ENCODE results near the gene KAT7. TPM values are rescaled to one million over a fixed set of nuclear protein-coding genes. Genes with fewer than 3 reads are reported as not detected.

Gene KAT7
- total RNA-seq, 1 experiment from 2014 or later: 90.6 TPM

GRCh38 chr17:49873466-49873865, 85.0 kb downstream of the KAT7 start:
- Mint-ChIP-seq H3K9me3 (ENCODE audit: low read depth, unreplicated experiment) (no peaks in the 10 kb centered on the region), H3K27ac (ENCODE audit: unreplicated experiment) (no peak overlapping the region), H3K4me1 (ENCODE audit: low read depth, unreplicated experiment) (no peaks in the 10 kb centered on the region), H3K4me3 (ENCODE audit: low read depth, unreplicated experiment) (no peak overlapping the region), H3K36me3 (ENCODE audit: insufficient read depth, unreplicated experiment) (peaks cover 5% of the 10 kb centered on the region), H3K27me3 (ENCODE audit: unreplicated experiment) (peaks cover 50% of the 10 kb centered on the region)
- CTCF ChIA-PET: interaction anchor here (0.6 to 0.8 kb wide), 2 partner anchors 128 to 309 kb away, joined by 3 read pairs; no protein-coding TSS in a partner anchor
- TF ChIP-seq, protein P1, sequence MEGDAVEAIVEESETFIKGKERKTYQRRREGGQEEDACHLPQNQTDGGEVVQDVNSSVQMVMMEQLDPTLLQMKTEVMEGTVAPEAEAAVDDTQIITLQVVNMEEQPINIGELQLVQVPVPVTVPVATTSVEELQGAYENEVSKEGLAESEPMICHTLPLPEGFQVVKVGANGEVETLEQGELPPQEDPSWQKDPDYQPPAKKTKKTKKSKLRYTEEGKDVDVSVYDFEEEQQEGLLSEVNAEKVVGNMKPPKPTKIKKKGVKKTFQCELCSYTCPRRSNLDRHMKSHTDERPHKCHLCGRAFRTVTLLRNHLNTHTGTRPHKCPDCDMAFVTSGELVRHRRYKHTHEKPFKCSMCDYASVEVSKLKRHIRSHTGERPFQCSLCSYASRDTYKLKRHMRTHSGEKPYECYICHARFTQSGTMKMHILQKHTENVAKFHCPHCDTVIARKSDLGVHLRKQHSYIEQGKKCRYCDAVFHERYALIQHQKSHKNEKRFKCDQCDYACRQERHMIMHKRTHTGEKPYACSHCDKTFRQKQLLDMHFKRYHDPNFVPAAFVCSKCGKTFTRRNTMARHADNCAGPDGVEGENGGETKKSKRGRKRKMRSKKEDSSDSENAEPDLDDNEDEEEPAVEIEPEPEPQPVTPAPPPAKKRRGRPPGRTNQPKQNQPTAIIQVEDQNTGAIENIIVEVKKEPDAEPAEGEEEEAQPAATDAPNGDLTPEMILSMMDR (IDR thresholded peaks at IDR 0.05; ENCODE audit: unreplicated experiment): no peak
- no TSS peak for BruUV-seq (replicated peaks)
- intact Hi-C loops (cut with micrococcal nuclease; ENCODE audit: unreplicated experiment): no loop called here
- DNase-seq: no peak

- H3K4me3 Mint-ChIP-seq (ENCODE audit: low read depth, unreplicated experiment): no peak overlapping the region
- no peak for DNase-seq
- CTCF ChIA-PET: interaction anchor here (0.6 to 0.8 kb wide), 2 partner anchors 127 to 309 kb away, joined by 3 read pairs; no protein-coding TSS in a partner anchor
- TF ChIP-seq, protein P1 (IDR thresholded peaks at IDR 0.05; ENCODE audit: unreplicated experiment): no peak
- H3K4me1 Mint-ChIP-seq (ENCODE audit: low read depth, unreplicated experiment): no peaks in the 10 kb centered on the region
- BruUV-seq (replicated peaks): no TSS peak
- peaks cover 46% of the 10 kb centered on the region for H3K27me3 Mint-ChIP-seq (ENCODE audit: unreplicated experiment)
- no peak overlapping the region for H3K27ac Mint-ChIP-seq (ENCODE audit: unreplicated experiment)
- H3K36me3 Mint-ChIP-seq (ENCODE audit: insufficient read depth, unreplicated experiment): peaks cover 5% of the 10 kb centered on the region
- H3K9me3 Mint-ChIP-seq (ENCODE audit: low read depth, unreplicated experiment): no peaks in the 10 kb centered on the region
- intact Hi-C loops (cut with micrococcal nuclease; ENCODE audit: unreplicated experiment): no loop called here
These were observed 85.4 kb downstream of the KAT7 start for GRCh38 chr17:49873926-49874325.

DNA sequence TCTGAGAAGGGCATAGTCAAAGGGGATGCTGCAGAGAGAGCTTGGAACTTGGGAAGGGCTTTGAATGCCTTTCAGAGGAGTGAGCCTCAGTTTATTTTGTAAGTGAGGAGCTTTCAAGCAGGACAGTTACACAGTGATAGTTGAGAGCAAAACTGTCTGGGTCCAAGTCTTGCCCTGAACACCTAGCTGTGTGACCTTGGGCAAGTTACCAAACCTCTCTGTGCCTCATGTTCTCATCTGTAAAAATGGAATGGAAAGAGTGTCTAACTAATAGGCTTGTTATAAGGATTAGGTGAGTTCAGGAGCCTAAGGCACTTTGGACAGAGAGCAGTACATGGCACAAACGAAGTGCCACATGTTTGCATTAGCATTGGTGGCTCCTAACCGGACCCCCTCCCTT, 86.4 kb downstream of the KAT7 start:
- intact Hi-C loops (cut with micrococcal nuclease; ENCODE audit: unreplicated experiment): no loop called here
- no peaks in the 10 kb centered on the region for H3K4me1 Mint-ChIP-seq (ENCODE audit: low read depth, unreplicated experiment)
- H3K27ac Mint-ChIP-seq (ENCODE audit: unreplicated experiment): no peak overlapping the region
- no TSS peak for BruUV-seq (replicated peaks)
- no peaks in the 10 kb centered on the region for H3K9me3 Mint-ChIP-seq (ENCODE audit: low read depth, unreplicated experiment)
- TF ChIP-seq, protein P1 (IDR thresholded peaks at IDR 0.05; ENCODE audit: unreplicated experiment): no peak
- no peak for DNase-seq
- CTCF ChIA-PET: interaction anchor here (1.1 kb wide), 1 partner anchor 64 kb away, joined by 3 read pairs; no protein-coding TSS in a partner anchor
- peaks cover 46% of the 10 kb centered on the region for H3K27me3 Mint-ChIP-seq (ENCODE audit: unreplicated experiment)
- H3K36me3 Mint-ChIP-seq (ENCODE audit: insufficient read depth, unreplicated experiment): peaks cover 4% of the 10 kb centered on the region
- H3K4me3 Mint-ChIP-seq (ENCODE audit: low read depth, unreplicated experiment): no peak overlapping the region

DNA sequence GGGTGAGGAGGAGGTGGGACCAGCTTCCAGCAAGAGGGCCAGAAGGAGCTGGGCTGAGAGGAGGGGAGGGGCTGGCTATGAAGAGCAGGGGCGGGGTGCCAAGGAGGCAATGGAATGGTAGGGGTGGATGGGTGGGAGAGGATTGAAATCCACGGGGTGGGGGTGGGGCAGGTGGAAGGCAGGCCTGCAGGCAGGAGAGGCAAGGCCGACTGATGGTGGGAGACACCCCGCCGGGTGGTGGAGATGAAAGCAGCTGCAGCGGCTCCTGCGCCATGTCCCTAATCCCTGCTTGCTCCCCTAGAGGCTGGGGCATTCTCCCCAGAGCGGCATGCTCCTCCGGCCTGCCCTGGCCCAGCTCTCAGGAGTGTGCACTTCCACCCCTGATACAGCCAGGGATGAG, 87.2 kb downstream of the KAT7 start:
- TF ChIP-seq, protein P1 (IDR thresholded peaks at IDR 0.05; ENCODE audit: unreplicated experiment): no peak
- Mint-ChIP-seq H3K9me3 (ENCODE audit: low read depth, unreplicated experiment) (no peaks in the 10 kb centered on the region), H3K4me3 (ENCODE audit: low read depth, unreplicated experiment) (no peak overlapping the region), H3K4me1 (ENCODE audit: low read depth, unreplicated experiment) (peaks cover 7% of the 10 kb centered on the region), H3K27me3 (ENCODE audit: unreplicated experiment) (peaks cover 46% of the 10 kb centered on the region), H3K36me3 (ENCODE audit: insufficient read depth, unreplicated experiment) (peaks cover 6% of the 10 kb centered on the region), H3K27ac (ENCODE audit: unreplicated experiment) (no peak overlapping the region)
- BruUV-seq (replicated peaks): no TSS peak
- DNase-seq: no peak
- CTCF ChIA-PET: interaction anchor here (1.1 to 2.6 kb wide), 2 partner anchors 63 to 122 kb away, joined by 3 to 16 read pairs; no protein-coding TSS in a partner anchor
- intact Hi-C loops (cut with micrococcal nuclease; ENCODE audit: unreplicated experiment): no loop called here
